Colonic mucosa (tissue), 4 donors: ENCODE results near the gene AREG. TPM values are rescaled to one million over a fixed set of nuclear protein-coding genes. Genes with fewer than 3 reads are reported as not detected.

Experiments used
- DNase-seq: peaks from one replicate; pipeline ENCODE4 v3.0.0-alpha.2; 2020
- H3K27ac ChIP-seq: fragments of 200-600 bp; one replicate; pipeline ENCODE4 v1.8.0; 2021
- H3K27me3 ChIP-seq: fragments of 200-600 bp; one replicate; pipeline ENCODE4 v1.8.0; 2021
- H3K36me3 ChIP-seq: fragments of 200-600 bp; one replicate; pipeline ENCODE4 v1.8.0; 2021
- H3K4me1 ChIP-seq: fragments of 200-600 bp; one replicate; pipeline ENCODE4 v1.8.0; 2021; ENCODE audit warnings: mild to moderate bottlenecking
- H3K4me3 ChIP-seq: fragments of 200-600 bp; one replicate; pipeline ENCODE4 v1.8.0; 2021
- H3K9ac ChIP-seq, 2 donors: one replicate each; pipeline ENCODE4 v1.7.0; 2013; ENCODE audit warnings: control low read depth in 2 of 2, low read depth in 2 of 2, low read length in 2 of 2
- H3K9me3 ChIP-seq: fragments of 200-600 bp; one replicate; pipeline ENCODE4 v1.8.0; 2021
- intact Hi-C: fragments of 100-400 bp; cut with DNase I; formaldehyde crosslinking; loops from one replicate; pipeline ENCODE4 v1.14.1; 2022
- total RNA-seq, 2 donors: library from RNA; stranded (reverse); fragmentation: NEBNext Ultra II Directional in 1 of 2; extraction: Animal tissue kit (Norgen Biotek cat#: 25700) in 1 of 2; gene quantifications; one replicate each; pipeline ENCODE4 v1.2.1, GENCODE V29; 2021
- TF ChIP-seq, protein P1 (sequence below): fragments of 200-600 bp; IDR thresholded peaks from one replicate; pipeline ENCODE4 v1.8.0; 2022; ENCODE audit warnings: antibody characterized with exemption, mild to moderate bottlenecking
- donor health status: healthy.
- donor health status: DM: no; HTN: no; CAD: no.
- donor health status: DM: no; HTN: no; CAD: no.

The AREG gene
- total RNA-seq, 2 donors from 2014 or later: 13.4 to 21.7 TPM

GRCh38 chr4:74453829-74454742 is 9.2 kb downstream of the AREG start:
- TF ChIP-seq, protein P1, sequence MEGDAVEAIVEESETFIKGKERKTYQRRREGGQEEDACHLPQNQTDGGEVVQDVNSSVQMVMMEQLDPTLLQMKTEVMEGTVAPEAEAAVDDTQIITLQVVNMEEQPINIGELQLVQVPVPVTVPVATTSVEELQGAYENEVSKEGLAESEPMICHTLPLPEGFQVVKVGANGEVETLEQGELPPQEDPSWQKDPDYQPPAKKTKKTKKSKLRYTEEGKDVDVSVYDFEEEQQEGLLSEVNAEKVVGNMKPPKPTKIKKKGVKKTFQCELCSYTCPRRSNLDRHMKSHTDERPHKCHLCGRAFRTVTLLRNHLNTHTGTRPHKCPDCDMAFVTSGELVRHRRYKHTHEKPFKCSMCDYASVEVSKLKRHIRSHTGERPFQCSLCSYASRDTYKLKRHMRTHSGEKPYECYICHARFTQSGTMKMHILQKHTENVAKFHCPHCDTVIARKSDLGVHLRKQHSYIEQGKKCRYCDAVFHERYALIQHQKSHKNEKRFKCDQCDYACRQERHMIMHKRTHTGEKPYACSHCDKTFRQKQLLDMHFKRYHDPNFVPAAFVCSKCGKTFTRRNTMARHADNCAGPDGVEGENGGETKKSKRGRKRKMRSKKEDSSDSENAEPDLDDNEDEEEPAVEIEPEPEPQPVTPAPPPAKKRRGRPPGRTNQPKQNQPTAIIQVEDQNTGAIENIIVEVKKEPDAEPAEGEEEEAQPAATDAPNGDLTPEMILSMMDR: no peak
- H3K27ac ChIP-seq: no peak overlapping the region
- H3K27me3 ChIP-seq: no peaks in the 10 kb centered on the region
- no peak overlapping the region for H3K4me3 ChIP-seq
- H3K36me3 ChIP-seq: no peaks in the 10 kb centered on the region
- H3K9ac ChIP-seq: no peak overlapping the region
- H3K9me3 ChIP-seq: no peaks in the 10 kb centered on the region
- no peaks in the 10 kb centered on the region for H3K4me1 ChIP-seq
- intact Hi-C loops: no loop called here
- DNase-seq: no peak

DNA sequence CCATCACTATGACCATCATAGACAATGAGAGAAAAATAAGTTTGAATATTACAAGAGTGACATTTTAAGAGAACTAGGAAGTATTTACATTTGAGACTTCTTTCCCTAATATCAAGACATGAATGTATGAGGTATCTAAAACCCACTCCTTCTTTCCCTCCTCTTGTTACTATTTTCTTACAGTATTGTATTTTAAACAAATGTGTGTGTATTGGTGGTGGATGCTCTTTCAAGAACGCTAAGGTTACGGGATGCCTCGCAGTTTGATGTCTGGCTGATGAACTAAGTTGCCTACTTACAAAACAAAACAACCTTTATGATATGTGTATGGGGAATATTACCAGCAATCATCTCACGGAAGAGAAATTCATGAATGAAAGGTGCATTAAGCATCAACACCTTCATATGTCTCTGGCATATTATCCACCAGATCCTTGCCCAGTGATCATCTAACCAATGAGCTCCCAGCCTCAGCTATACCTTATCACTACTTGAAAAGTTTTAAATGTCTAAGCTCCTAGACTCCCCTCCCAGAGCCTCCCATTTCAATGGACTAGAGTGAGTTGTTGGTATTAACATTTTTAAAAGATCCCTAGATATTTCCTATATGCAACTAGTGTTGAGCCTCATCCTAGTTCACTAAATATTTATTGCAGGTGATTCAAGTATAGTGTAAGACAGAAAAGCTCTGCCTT is 10.6 kb downstream of the AREG start:
- DNase-seq: no peak
- Histone ChIP-seq H3K27ac (no peak overlapping the region), H3K4me1 (no peaks in the 10 kb centered on the region), H3K27me3 (no peaks in the 10 kb centered on the region), H3K4me3 (no peak overlapping the region), H3K36me3 (no peaks in the 10 kb centered on the region), H3K9ac (no peak overlapping the region), H3K9me3 (no peaks in the 10 kb centered on the region)
- intact Hi-C loops: no loop called here
- TF ChIP-seq, protein P1: no peak

- Histone ChIP-seq H3K27ac (no peak overlapping the region), H3K27me3 (no peaks in the 10 kb centered on the region), H3K9ac (no peak overlapping the region), H3K36me3 (no peaks in the 10 kb centered on the region), H3K4me3 (no peak overlapping the region), H3K4me1 (no peaks in the 10 kb centered on the region), H3K9me3 (no peaks in the 10 kb centered on the region)
- DNase-seq: no peak
- intact Hi-C loops: no loop called here
- TF ChIP-seq, protein P1: no peak
Observed at GRCh38 chr4:74456056-74456744, 11.3 kb downstream of the AREG start.

DNA sequence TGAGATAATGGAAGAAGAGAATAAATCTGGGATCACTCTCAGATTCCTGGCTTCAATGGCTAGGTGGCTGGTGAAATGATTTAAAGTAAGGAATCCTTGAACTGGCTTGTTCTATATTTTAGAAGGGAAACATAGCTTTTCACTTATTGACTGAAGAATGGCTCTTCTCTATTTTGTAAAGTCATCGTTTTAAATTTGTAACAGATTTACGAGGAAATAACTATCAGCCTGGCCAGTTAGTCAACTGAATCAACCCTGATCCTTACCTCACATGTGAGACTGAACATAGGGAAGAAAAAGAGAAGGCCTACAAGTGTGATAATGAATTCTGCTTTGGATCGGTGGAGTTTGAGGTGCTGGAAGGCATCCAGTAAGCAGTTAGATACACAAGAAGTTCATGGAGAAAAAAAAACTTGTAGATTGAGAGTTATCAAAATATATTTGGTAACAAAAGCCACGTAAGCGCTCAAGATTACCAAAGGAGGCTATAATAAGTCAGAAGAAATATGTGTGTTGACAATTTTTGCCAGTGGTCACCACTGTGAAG is 12.0 kb downstream of the AREG start:
- TF ChIP-seq, protein P1: no peak
- no peak for DNase-seq
- H3K9ac ChIP-seq: no peak overlapping the region
- no peaks in the 10 kb centered on the region for H3K9me3 ChIP-seq
- no peaks in the 10 kb centered on the region for H3K36me3 ChIP-seq
- no peaks in the 10 kb centered on the region for H3K4me1 ChIP-seq
- no peak overlapping the region for H3K4me3 ChIP-seq
- no peaks in the 10 kb centered on the region for H3K27me3 ChIP-seq
- intact Hi-C loops: no loop called here
- H3K27ac ChIP-seq: no peak overlapping the region

GRCh38 chr4:74460833-74461232 is 15.9 kb downstream of the AREG start:
- DNase-seq: no peak
- Histone ChIP-seq H3K9ac (no peak overlapping the region), H3K27me3 (no peaks in the 10 kb centered on the region)

More at GRCh38 chr4:74460833-74461232, 15.9 kb downstream of the AREG start:
- TF ChIP-seq, protein P1: no peak
- Histone ChIP-seq H3K4me1 (no peaks in the 10 kb centered on the region), H3K4me3 (no peak overlapping the region), H3K27ac (no peak overlapping the region), H3K9me3 (no peaks in the 10 kb centered on the region), H3K36me3 (no peaks in the 10 kb centered on the region)
- intact Hi-C loops: no loop called here
